ENCODE results near the gene PTCD1.
"Not testable (repeated sequence)": the region's sequence is repeated elsewhere in the genome, so short reads cannot be mapped to it uniquely, and the experiment has no call there.

PTCD1 gene

GRCh38 chr7:99449326-99449725 lies 10.7 kb upstream of the PTCD1 start:
- no peak for DNase-seq

- no peak for DNase-seq
Observed at GRCh38 chr7:99448855-99449254, 10.3 kb upstream of the PTCD1 start.

DNA sequence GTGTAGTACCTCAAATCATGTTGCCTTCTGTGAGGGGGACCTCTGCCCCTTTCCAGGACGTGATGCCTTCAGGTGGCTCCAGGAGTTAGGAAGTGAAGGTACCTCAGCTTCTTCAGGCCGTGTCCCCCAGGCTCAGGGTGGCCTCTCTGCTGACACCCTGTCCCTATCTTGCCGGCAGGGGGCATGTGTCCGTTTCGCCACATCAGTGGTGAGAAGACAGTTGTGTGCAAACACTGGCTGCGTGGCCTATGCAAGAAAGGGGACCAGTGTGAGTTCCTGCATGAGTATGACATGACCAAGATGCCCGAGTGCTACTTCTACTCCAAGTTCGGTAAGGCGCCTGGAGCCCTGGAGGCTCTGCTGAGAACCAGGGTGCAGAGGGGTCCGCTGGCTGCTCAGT lies 9.3 kb upstream of the PTCD1 start:
- no peak for DNase-seq

DNA sequence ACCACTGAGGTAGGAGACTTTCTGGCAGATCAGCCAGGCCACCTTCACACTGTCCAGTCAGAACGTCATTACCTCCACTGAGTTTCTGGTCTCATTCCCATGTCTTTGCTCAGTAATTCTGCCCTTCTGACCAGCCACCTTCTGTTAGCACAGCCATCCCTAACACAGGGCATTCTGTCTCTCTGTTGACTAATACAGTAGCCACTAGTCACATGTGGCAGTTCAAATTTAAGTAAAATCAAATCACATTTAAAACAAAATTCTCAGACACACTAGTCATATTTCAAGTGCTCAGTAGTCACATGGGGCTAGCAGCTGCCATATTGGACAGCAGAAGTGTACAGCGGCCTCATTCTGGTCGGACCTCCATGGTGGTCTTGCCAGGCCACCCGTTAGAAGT lies 7.5 kb upstream of the PTCD1 start:
- no peak for DNase-seq

DNA sequence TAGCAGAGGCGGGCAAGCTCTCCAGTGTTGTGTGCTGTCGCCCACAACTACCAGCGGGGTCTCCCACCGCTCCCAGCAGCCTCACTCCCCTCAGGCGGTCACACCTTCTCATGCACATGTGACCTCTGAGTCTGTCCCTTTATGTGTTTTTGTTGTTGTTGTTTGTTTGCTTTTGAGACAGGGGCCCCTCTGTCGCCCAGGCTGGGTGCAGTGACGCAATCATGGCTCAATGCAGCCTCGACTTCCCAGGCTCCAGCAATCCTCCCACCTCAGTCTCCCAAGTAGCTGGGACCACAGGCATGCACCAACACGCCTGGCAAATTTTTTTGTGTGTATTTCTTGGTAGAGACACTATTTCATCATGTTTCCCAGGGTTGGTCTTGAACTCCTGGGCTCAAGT lies 1.6 kb upstream of the PTCD1 start:
- DNase-seq, result no peak

DNA sequence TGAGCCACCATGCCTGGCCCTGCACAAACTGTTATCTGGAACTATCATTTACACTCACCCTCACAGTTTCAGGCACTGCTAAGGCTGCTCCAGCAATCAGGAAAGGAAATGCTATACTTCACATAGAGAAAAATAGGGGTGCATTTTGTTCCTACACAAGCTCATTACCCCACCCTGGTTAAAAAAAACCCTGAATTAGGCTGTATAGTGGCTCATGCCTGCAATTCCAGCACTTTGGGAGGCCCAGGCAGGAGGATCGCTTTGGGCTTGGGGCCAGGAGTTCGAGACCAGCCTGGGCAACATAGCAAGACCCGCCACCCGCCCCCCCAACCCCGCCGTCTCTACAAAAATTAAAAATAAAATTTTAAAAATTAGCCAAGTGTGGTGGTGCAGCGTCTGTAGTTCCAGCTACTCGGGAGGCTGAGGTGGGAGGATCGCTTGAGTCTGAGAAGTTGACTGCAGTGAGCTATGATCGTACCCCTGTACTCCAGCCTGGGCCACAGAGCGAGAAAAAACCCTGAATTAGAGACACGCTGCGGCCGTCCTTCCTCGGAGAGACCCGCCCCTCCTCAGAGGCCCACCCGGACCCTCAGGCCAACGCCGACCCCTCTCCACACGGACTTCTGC lies 539 bp downstream of the PTCD1 start:
- no peak for DNase-seq

DNA sequence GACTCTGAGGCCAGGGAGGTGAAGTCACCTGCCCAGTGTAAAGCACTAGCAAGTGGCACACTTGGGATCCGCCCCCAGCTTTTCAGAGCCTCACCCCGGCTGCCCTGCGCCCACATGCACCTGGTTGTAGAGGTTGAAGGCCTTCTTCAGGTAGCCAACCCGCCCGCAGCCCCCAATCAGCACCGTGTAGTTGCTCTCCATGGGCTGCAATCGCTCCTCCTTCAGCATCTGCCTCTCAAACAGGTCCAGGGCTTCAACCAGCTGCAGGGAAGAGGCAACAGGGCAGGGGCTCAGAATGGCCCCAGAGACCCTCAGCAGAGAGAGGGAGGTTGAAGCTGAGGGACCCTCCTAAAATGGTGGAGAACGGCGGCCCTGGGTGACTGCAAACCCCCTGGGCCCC lies 5.4 kb downstream of the PTCD1 start:
- no peak for DNase-seq

- DNase-seq, result not testable (repeated sequence)
Observed at GRCh38 chr7:99431756-99432540, 6.7 kb downstream of the PTCD1 start.

- no peak for DNase-seq
Observed at GRCh38 chr7:99429756-99430155, 8.8 kb downstream of the PTCD1 start.

GRCh38 chr7:99428972-99429566 lies 9.5 kb downstream of the PTCD1 start:
- peak in 1 of 2 experiments; percentile 22 for DNase-seq

- DNase-seq, result no peak
Observed at GRCh38 chr7:99424932-99425730, 13.5 kb downstream of the PTCD1 start.

DNA sequence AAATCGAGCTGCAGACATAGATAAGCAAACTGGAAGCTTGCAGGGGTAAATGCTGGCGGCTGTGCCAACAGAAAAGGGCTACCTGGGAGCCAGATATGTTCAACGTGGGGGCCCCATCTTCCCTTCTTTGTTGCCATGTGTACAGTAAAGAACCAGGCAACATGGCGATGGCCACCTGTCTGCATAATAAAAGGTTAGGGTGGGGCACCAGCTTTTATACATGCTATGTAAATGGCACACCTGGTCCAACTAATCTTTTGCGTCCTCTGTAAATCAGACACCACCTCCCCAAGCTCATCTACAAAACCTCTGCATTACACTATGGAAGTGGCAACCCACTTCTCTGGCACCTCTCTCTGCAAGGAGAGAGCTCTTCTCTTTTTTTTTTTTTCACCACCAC lies 16.0 kb downstream of the PTCD1 start:
- peak; percentile 76 to 88 for DNase-seq

GRCh38 chr7:99422186-99422585 lies 16.4 kb downstream of the PTCD1 start:
- DNase-seq, result peak; percentile 49 to 72

DNA sequence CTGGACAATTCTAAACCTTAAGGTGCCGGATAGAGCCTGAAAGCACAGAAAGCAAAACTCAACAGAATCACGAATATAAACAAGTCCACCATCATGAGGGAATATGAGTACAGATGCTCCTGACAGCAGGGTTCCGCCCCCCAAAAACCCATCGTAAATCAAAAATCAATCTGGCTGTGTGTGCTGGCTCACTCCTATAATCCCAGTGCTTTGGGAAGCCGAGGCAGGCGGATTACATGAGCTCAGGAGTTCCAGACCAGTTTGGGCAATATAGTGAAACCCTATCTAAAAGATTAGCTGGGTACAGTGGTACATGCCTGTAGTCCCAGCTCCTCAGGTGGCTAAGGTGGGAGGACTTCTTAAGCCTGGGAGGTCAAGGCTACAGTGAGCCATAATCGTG lies 17.6 kb downstream of the PTCD1 start:
- no peak for DNase-seq

DNA sequence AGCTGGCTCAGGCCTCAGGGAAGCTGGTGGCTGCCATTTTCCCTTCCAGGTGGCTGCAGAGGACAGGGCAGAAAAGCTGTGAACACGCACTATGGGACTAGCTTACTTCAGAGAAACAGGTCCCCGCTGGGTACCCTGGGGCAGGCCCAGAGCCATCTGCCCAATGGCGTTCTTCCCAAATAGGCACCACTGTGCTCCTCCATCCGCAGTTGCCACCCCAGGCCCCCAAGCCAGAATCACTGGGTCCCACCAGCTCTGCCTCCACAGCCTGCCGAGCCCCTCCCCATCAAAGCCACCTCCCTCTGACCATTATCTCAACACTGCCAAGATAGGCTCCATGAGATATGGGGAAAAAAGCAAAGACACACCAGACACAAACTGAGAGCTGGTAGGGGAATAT lies 18.4 kb downstream of the PTCD1 start:
- no peak for DNase-seq

DNA sequence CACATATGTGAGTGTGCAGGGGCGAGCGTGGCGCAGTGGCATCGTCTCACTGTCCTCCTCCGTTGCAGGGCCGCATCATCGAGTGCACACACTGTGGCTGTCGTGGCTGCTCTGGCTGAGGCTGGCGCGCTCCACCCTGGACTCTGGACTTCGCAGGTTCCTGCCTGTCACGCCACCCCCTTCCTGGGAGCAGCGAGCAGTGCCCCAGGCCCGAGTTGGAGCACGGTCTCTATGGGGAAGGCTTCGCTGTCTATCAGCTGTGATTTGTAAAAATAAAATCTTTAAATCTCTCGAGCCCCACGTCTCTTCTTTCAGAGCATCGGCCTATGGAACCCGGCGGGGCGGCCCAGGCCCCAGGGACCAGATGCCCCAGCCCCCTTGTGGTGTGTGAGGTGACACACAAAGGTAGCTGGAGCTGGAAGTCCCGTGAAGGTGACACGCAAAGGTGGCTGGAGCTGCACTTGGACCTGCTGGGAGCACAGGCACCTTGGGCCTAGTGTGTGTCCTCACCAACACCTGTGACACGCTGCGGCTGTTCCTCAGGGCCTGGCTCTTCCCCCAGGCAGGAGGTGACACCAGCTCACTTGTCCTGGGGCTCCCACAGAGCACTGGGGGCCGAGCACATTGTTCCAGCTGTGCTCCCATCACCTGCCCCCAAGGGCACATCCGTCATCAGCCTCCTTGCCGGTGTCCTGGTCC lies 19.1 kb downstream of the PTCD1 start:
- no peak for DNase-seq

DNA sequence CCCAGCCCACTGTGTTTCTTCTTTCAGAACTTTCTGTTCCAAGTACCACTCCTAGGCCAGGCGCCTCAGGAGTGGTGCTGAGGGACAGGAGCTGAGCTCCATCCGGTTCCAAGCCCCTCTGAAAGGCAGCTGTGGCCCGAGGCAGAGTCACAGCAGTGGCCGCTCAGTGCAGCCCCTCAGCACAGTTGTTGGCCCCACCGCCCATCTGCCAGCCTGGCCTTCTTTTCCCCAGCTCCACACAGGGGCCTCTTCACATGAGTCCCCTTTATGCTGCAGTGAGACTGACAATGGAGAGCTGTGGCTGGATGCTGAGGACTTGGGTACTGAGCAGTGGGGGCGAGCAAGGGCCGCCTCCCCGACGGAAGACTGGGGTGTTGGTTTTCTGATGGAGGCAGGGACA lies 20.3 kb downstream of the PTCD1 start:
- DNase-seq, result no peak

- peak; percentile 25 to 62 for DNase-seq
Observed at GRCh38 chr7:99415513-99416127, 23.0 kb downstream of the PTCD1 start.

GRCh38 chr7:99410635-99411034 lies 28.0 kb downstream of the PTCD1 start:
- DNase-seq, result no peak

DNA sequence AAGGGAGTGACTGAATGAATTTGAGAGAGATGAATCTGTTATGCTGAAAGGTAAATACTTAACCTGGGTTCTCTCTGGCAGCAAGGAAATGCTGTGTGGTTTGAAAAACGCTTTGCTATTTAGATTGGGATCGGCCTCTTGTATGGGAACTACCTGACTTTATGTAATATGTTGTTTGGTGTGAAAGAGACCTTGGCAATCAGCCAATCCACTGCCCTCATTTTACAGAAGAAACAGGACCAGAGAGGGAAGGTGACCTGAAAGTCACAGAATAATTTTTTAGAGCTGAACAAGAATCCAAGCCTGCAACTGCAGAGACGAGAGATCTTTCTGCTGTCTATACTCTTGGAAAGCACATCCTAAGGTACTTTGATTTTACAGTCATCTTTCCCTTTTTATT lies 28.8 kb downstream of the PTCD1 start:
- no peak for DNase-seq

GRCh38 chr7:99409192-99409572 lies 29.4 kb downstream of the PTCD1 start:
- no peak for DNase-seq

All from NCI-H2081 (cell line).